Liver (tissue), 3 donors: Measurements from ENCODE around the gene CAV1.

Experiments
- CTCF ChIP-seq: fragments of 150-350 bp; IDR thresholded peaks from 2 replicates; pipeline ENCODE4 v1.5.1; 2017; ENCODE audit warnings: improper control_type of control experiment, low read depth, low read length; ENCODE audit not compliant: missing input control
- FOXA1 ChIP-seq: IDR thresholded peaks from 2 replicates; pipeline ENCODE4 v1.6.1; 2016; ENCODE audit warnings: antibody characterized with exemption
- GABPA ChIP-seq, 2 donors: IDR thresholded peaks in 1 of 2; conservative IDR thresholded peaks in 1 of 2; 2 replicates each; pipeline ENCODE4 v1.6.1; 2016; ENCODE audit warnings: antibody characterized with exemption in 2 of 2, mild to moderate bottlenecking in 1 of 2, moderate library complexity in 1 of 2
- JUND ChIP-seq, 2 donors: IDR thresholded peaks; 2 replicates each; pipeline ENCODE4 v1.6.1; 2016; ENCODE audit warnings: antibody characterized with exemption in 2 of 2
- RAD21 ChIP-seq, 2 donors: IDR thresholded peaks; 2 replicates each; pipeline ENCODE4 v1.6.1; 2016; ENCODE audit warnings: antibody characterized with exemption in 2 of 2, mild to moderate bottlenecking in 2 of 2
- REST ChIP-seq: IDR thresholded peaks from 2 replicates; pipeline ENCODE4 v1.6.1; 2016; ENCODE audit warnings: antibody characterized with exemption, mild to moderate bottlenecking
- SP1 ChIP-seq: IDR thresholded peaks from 2 replicates; pipeline ENCODE4 v1.6.1; 2018; ENCODE audit warnings: antibody characterized with exemption, mild to moderate bottlenecking
- TAF1 ChIP-seq: conservative IDR thresholded peaks from 2 replicates; pipeline ENCODE4 v1.6.1; 2016; ENCODE audit warnings: antibody characterized with exemption, mild to moderate bottlenecking
- YY1 ChIP-seq: IDR thresholded peaks from 2 replicates; pipeline ENCODE4 v1.6.1; 2016; ENCODE audit warnings: antibody characterized with exemption, mild to moderate bottlenecking
- TF ChIP-seq, protein P1 (sequence below): IDR thresholded peaks from 2 replicates; pipeline ENCODE4 v1.6.1; 2016; ENCODE audit warnings: antibody characterized with exemption
- donor health status: healthy.
- donor health status: healthy.

DNA sequence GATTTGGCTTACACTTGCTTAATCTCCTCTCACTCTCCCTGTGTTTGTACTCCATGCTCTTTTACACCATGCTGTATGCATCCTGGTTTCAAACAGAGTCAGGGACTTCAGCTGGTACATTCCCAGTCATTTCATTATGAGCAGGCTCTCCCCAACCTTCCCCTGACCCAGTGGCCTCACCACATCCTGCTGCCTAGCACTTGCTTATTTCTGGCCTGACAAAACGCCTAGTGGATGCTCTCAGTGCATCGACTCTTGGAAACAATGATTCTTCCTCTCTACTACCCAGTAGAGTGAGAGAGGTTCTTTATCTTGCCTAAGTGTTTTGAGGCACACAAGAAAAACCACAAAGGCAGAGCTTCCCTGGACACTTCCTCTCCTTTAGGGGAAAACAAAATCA lies 63.4 kb downstream of the CAV1 start:
- TF ChIP-seq CTCF (no peak), FOXA1 (no peak), SP1 (no peak), YY1 (no peak), REST (no peak), TAF1 (no peak), RAD21 (IDR thresholded peaks at IDR 0.05) (peak in 1 of 2 donors; percentile 23), GABPA (IDR thresholded peaks at IDR 0.05 in 1 of 2, conservative IDR thresholded peaks at IDR 0.05 in 1 of 2) (no peak), JUND (IDR thresholded peaks at IDR 0.05) (no peak)
- TF ChIP-seq, protein P1, sequence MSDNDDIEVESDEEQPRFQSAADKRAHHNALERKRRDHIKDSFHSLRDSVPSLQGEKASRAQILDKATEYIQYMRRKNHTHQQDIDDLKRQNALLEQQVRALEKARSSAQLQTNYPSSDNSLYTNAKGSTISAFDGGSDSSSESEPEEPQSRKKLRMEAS: no peak
